Suprapubic skin (tissue), 4 donors: ENCODE results near the gene EGLN2. TPM values are rescaled to one million over a fixed set of nuclear protein-coding genes. Genes with fewer than 3 reads are reported as not detected.

Experiments
- DNase-seq, 2 donors: peaks; one replicate each; pipeline ENCODE4 v3.0.0-alpha.2; 2019; ENCODE audit warnings: low spot score in 2 of 2
- H3K27ac ChIP-seq: fragments of 200-600 bp; sonication (generic); one replicate; pipeline ENCODE4 v1.5.1; 2019
- H3K27me3 ChIP-seq: fragments of 200-600 bp; sonication (generic); one replicate; pipeline ENCODE4 v1.5.1; 2019
- H3K36me3 ChIP-seq: fragments of 200-600 bp; sonication (generic); one replicate; pipeline ENCODE4 v1.5.1; 2019
- H3K4me1 ChIP-seq: fragments of 200-600 bp; sonication (generic); one replicate; pipeline ENCODE4 v1.5.1; 2019
- H3K4me3 ChIP-seq: fragments of 200-600 bp; sonication (generic); one replicate; pipeline ENCODE4 v1.5.1; 2019; ENCODE audit warnings: mild to moderate bottlenecking
- H3K9me3 ChIP-seq: fragments of 200-600 bp; sonication (generic); one replicate; pipeline ENCODE4 v1.5.1; 2019
- CTCF ChIP-seq, 2 donors: fragments of 200-600 bp in 1 of 2; fragments of 450-650 bp in 1 of 2; sonication (generic) in 1 of 2; IDR thresholded peaks; one replicate each; pipeline ENCODE4 v1.5.1; 2016 to 2019; ENCODE audit warnings: antibody characterized with exemption in 2 of 2, mild to moderate bottlenecking in 1 of 2, moderate library complexity in 1 of 2
- EP300 ChIP-seq: sonication (generic); formaldehyde crosslinking; IDR thresholded peaks from one replicate; pipeline ENCODE4 v1.6.1; 2017; ENCODE audit warnings: antibody characterized with exemption
- POLR2A ChIP-seq, 2 donors: fragments of 450-650 bp; IDR thresholded peaks; one replicate each; pipeline ENCODE4 v1.6.1; 2017; ENCODE audit warnings: antibody characterized with exemption in 2 of 2, mild to moderate bottlenecking in 2 of 2, moderate library complexity in 2 of 2
- POLR2AphosphoS5 ChIP-seq, 3 donors: sonication (generic); formaldehyde crosslinking; IDR thresholded peaks; one replicate each; pipeline ENCODE4 v1.6.1; 2017; ENCODE audit warnings: antibody characterized with exemption in 3 of 3
- WGBS: methylation state at CpG from one replicate; pipeline ENCODE4 v1.1.5; 2018; 5-methylcytosine and 5-hydroxymethylcytosine counted together
- total RNA-seq, 4 donors: library from RNA; depleted of rRNA; stranded (reverse); fragments of >200 nt; gene quantifications; one replicate each; pipeline ENCODE4 v1.1.0, GENCODE V29; 2016

The EGLN2 gene
- total RNA-seq, 4 donors from 2014 or later = 31.5 to 51.2 (median 37.6) TPM

- Histone ChIP-seq H3K27me3 (no peaks in the 10 kb centered on the region), H3K4me1 (peaks cover 95% of the 10 kb centered on the region), H3K27ac (peak overlapping the region; percentile 79), H3K36me3 (peaks cover 29% of the 10 kb centered on the region), H3K9me3 (no peaks in the 10 kb centered on the region), H3K4me3 (no peak overlapping the region)
- DNase-seq = no peak
- WGBS = 42% methylated on average over 2 of the region's 2 CpGs
- TF ChIP-seq CTCF (IDR thresholded peaks at IDR 0.05) (no peak), EP300 (no peak), POLR2A (IDR thresholded peaks at IDR 0.05) (no peak), POLR2AphosphoS5 (IDR thresholded peaks at IDR 0.05) (no peak)
Measured at GRCh38 chr19:40805258-40805868, 6.4 kb downstream of the EGLN2 start.

GRCh38 chr19:40806423-40807146, 7.6 kb downstream of the EGLN2 start:
- TF ChIP-seq EP300 = no peak
- TF ChIP-seq POLR2AphosphoS5 (IDR thresholded peaks at IDR 0.05) = peak; percentile 3 to 85 (median 62)
- peak; percentile 80 to 96 for TF ChIP-seq CTCF (IDR thresholded peaks at IDR 0.05)
- H3K27ac ChIP-seq = peak overlapping the region; percentile 79
- no peaks in the 10 kb centered on the region for H3K9me3 ChIP-seq
- peak; percentile 92 to 93 for DNase-seq
- peak overlapping the region; percentile 22 for H3K4me3 ChIP-seq
- WGBS = 13% methylated on average over 16 of the region's 26 CpGs
- peaks cover 90% of the 10 kb centered on the region for H3K4me1 ChIP-seq
- peaks cover 22% of the 10 kb centered on the region for H3K36me3 ChIP-seq
- H3K27me3 ChIP-seq = no peaks in the 10 kb centered on the region

GRCh38 chr19:40807147-40808020, 8.4 kb downstream of the EGLN2 start:
- H3K9me3 ChIP-seq = no peaks in the 10 kb centered on the region
- WGBS = 71% methylated on average over 8 of the region's 18 CpGs
- no peak overlapping the region for H3K27ac ChIP-seq
- H3K27me3 ChIP-seq = no peaks in the 10 kb centered on the region
- no peak overlapping the region for H3K4me3 ChIP-seq
- TF ChIP-seq CTCF (IDR thresholded peaks at IDR 0.05) (no peak), EP300 (no peak), POLR2A (IDR thresholded peaks at IDR 0.05) (no peak), POLR2AphosphoS5 (IDR thresholded peaks at IDR 0.05) (no peak)
- peaks cover 22% of the 10 kb centered on the region for H3K36me3 ChIP-seq
- H3K4me1 ChIP-seq = peaks cover 90% of the 10 kb centered on the region
- no peak for DNase-seq

GRCh38 chr19:40808021-40808325, 9.0 kb downstream of the EGLN2 start:
- peaks cover 22% of the 10 kb centered on the region for H3K36me3 ChIP-seq
- H3K27me3 ChIP-seq = no peaks in the 10 kb centered on the region
- no peak overlapping the region for H3K27ac ChIP-seq
- H3K4me1 ChIP-seq = peaks cover 90% of the 10 kb centered on the region
- WGBS = no CpG with 5 or more reads among the region's 2 CpGs
- H3K4me3 ChIP-seq = no peak overlapping the region
- no peak for DNase-seq
- no peaks in the 10 kb centered on the region for H3K9me3 ChIP-seq
- TF ChIP-seq POLR2AphosphoS5 (IDR thresholded peaks at IDR 0.05) (no peak), POLR2A (IDR thresholded peaks at IDR 0.05) (no peak), EP300 (no peak), CTCF (IDR thresholded peaks at IDR 0.05) (no peak)

- TF ChIP-seq EP300 (no peak), CTCF (IDR thresholded peaks at IDR 0.05) (no peak), POLR2A (IDR thresholded peaks at IDR 0.05) (no peak), POLR2AphosphoS5 (IDR thresholded peaks at IDR 0.05) (no peak)
- H3K4me3 ChIP-seq = no peak overlapping the region
- H3K27me3 ChIP-seq = no peaks in the 10 kb centered on the region
- no peaks in the 10 kb centered on the region for H3K9me3 ChIP-seq
- H3K4me1 ChIP-seq = peaks cover 88% of the 10 kb centered on the region
- 100% methylated on average over 2 of the region's 5 CpGs for WGBS
- no peak for DNase-seq
- no peak overlapping the region for H3K27ac ChIP-seq
- H3K36me3 ChIP-seq = peaks cover 22% of the 10 kb centered on the region
Measured at GRCh38 chr19:40808497-40808896, 9.5 kb downstream of the EGLN2 start.
